Measurements from ENCODE around the gene ZNRF3.

Gene ZNRF3

DNA sequence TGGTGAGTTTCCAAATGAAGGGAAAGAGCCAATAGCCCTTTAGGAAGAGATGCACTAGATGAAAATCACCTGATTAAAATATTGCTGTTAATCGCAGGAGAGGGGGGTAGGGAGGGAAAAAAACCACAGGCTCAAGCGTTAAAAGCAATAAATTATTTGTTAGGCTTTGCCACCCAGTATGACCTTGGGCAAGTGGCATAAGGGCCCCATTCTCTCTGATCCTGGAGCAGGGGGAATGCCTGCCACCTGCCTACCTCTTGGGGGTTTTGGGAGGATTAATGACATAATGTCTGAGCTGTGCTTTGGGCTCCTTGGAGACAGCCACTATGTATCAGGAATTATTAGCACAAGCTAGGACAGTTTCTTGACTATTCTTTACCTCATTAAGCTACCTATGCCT lies 80.0 kb downstream of the ZNRF3 start:
- H3K9ac ChIP-seq (ENCODE audit: low read length), result no peak overlapping the region

DNA sequence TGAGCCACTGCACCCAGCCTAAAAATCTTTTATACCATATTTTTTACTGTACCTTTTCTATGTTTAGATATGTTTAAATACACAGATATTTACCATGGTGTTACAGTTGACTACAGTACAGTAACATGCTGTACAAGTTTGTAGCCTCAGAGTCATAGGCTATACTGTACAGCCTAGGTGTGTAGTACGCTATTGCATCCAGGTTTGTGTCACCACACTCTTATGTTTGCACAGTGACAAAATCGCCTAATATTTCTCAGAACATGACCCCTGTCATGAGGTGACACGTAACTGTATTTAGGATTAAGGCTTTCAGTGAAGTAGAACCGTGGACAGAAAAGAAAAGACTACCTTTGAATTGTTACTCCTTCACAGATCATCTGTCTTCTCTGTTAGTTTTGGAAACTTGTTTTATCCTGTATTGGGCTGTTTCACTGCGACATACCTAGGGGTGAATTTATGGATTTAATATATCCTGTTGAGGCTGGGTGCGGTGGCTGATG lies 83.8 kb downstream of the ZNRF3 start:
- Histone ChIP-seq H3K36me3 (ENCODE audit: control insufficient read depth, insufficient read depth, low read length, severe bottlenecking) (no peaks in the 10 kb centered on the region), H3K4me1 (ENCODE audit: control insufficient read depth, insufficient read depth, low read length) (no peaks in the 10 kb centered on the region), H3K27me3 (replicated peaks; ENCODE audit: control insufficient read depth, insufficient read depth, low read length) (no peaks in the 10 kb centered on the region), H3K4me3 (ENCODE audit: low read length) (no peak overlapping the region), H3K9me3 (ENCODE audit: control insufficient read depth, low read length) (no peaks in the 10 kb centered on the region), H3K9ac (ENCODE audit: low read length) (no peak overlapping the region)
- no peak for DNase-seq (ENCODE audit: low read depth)

More for the DNA sequence above, 80.0 kb downstream of the ZNRF3 start:
- no peaks in the 10 kb centered on the region for H3K36me3 ChIP-seq (ENCODE audit: control insufficient read depth, insufficient read depth, low read length, severe bottlenecking)
- H3K4me1 ChIP-seq (ENCODE audit: control insufficient read depth, insufficient read depth, low read length), result peaks cover 9% of the 10 kb centered on the region
- no peaks in the 10 kb centered on the region for H3K9me3 ChIP-seq (ENCODE audit: control insufficient read depth, low read length)
- H3K4me3 ChIP-seq (ENCODE audit: low read length), result no peak overlapping the region
- no peaks in the 10 kb centered on the region for H3K27me3 ChIP-seq (replicated peaks; ENCODE audit: control insufficient read depth, insufficient read depth, low read length)
- DNase-seq (ENCODE audit: low read depth), result no peak

DNA sequence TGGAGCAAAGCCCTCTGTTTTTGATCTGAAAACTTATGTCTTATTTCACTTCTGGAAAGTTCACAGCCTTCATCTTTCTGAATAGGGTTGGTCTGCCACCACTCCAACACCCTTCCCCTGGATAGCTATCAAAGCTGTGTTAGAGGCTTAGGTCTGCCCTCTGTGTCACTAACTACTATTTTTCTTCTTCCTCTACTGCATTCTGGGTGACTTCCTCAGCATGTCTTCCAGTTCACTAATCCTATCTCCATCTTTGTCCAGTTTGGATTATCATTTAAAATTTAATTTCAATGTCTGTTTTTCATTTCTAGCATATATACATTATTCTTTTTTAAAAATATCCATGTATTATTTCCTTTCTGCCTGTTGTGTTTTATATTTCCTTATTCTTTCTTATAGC lies 84.6 kb downstream of the ZNRF3 start:
- Histone ChIP-seq H3K4me3 (ENCODE audit: low read length) (no peak overlapping the region), H3K27me3 (replicated peaks; ENCODE audit: control insufficient read depth, insufficient read depth, low read length) (no peaks in the 10 kb centered on the region), H3K9me3 (ENCODE audit: control insufficient read depth, low read length) (no peaks in the 10 kb centered on the region), H3K36me3 (ENCODE audit: control insufficient read depth, insufficient read depth, low read length, severe bottlenecking) (no peaks in the 10 kb centered on the region), H3K9ac (ENCODE audit: low read length) (no peak overlapping the region), H3K4me1 (ENCODE audit: control insufficient read depth, insufficient read depth, low read length) (no peaks in the 10 kb centered on the region)
- no peak for DNase-seq (ENCODE audit: low read depth)

DNA sequence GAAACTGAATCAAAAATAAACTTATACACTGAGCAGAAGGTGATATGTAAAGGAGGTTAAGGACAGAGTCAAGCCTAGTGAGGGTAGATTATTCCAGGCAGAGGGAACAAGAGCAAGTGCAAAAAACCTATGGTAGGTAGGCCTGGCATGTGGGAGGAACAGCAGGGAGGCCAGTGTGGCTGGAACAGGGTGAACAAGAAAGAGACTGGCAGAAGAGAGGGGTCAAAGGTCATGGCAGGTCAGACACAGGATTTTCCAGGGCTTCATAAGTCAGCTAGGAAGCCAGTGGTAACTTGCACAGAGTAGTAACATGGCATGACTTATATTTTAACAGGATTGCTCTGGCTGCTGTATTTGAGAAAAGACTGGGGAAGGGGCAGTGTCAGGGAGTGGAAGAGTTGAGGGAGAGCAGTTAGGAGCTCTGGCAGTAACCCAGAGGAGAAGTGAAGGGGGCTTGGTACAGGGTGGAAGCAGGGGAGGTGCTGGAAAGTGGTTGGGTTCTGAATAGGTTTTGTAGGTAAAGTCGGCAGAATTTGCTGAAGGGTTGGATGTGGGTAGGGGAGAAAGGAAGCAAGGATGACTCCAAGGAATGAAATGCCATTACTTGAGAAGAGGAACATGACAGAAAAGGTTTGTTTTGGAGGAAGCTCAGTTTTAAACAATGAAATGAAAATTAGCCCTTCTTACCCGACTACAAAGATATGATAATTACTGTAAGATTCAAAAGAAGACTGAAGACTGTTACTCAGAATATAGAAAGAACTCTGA lies 86.2 kb downstream of the ZNRF3 start:
- H3K36me3 ChIP-seq (ENCODE audit: control insufficient read depth, insufficient read depth, low read length, severe bottlenecking), result no peaks in the 10 kb centered on the region
- H3K4me1 ChIP-seq (ENCODE audit: control insufficient read depth, insufficient read depth, low read length), result no peaks in the 10 kb centered on the region
- no peak overlapping the region for H3K4me3 ChIP-seq (ENCODE audit: low read length)
- H3K9ac ChIP-seq (ENCODE audit: low read length), result no peak overlapping the region
- H3K27me3 ChIP-seq (replicated peaks; ENCODE audit: control insufficient read depth, insufficient read depth, low read length), result no peaks in the 10 kb centered on the region
- H3K9me3 ChIP-seq (ENCODE audit: control insufficient read depth, low read length), result no peaks in the 10 kb centered on the region
- DNase-seq (ENCODE audit: low read depth), result no peak

DNA sequence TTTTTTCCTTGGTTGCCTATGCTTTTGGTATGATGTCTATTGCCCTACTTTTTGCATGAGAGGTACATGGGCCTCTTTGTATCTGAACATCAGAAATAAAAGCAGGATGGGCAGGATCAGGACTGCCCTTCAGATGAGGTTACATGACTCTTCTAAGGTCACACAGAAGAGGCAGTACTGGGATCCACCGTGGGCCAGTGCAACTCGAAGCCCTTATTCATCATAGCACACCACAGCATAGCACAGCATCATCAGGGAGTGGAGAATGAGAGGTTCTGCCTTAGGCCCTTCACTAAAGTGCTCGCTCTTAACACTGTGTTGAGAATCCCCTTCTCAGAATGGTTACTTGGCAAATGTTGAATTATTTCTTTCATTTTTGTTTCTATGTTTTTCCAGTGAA lies 90.0 kb downstream of the ZNRF3 start:
- Histone ChIP-seq H3K27me3 (replicated peaks; ENCODE audit: control insufficient read depth, insufficient read depth, low read length) (no peaks in the 10 kb centered on the region), H3K9me3 (ENCODE audit: control insufficient read depth, low read length) (no peaks in the 10 kb centered on the region), H3K36me3 (ENCODE audit: control insufficient read depth, insufficient read depth, low read length, severe bottlenecking) (no peaks in the 10 kb centered on the region), H3K4me3 (ENCODE audit: low read length) (no peak overlapping the region), H3K4me1 (ENCODE audit: control insufficient read depth, insufficient read depth, low read length) (peaks cover 27% of the 10 kb centered on the region), H3K9ac (ENCODE audit: low read length) (no peak overlapping the region)
- DNase-seq (ENCODE audit: low read depth), result no peak

DNA sequence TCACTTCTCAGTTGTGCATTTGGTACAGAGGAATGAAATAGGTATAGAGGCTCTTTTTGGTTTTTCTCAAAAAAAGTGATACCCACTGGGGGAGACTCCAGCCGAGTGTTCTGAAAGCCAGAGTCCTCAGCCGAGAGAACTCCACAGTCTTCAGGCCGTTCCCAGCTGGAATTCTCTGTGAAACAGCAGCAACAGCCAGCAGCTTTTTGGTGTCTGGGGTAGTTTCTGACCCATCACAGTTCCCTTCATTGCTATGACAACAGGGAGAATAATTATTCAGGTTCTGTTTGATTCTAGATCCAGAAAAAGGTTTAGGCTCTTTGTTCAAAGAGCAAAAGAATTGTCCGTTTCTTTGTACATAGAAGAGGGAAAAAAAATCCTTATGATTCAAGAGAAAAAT lies 93.7 kb downstream of the ZNRF3 start:
- no peaks in the 10 kb centered on the region for H3K36me3 ChIP-seq (ENCODE audit: control insufficient read depth, insufficient read depth, low read length, severe bottlenecking)
- no peaks in the 10 kb centered on the region for H3K9me3 ChIP-seq (ENCODE audit: control insufficient read depth, low read length)
- H3K27me3 ChIP-seq (replicated peaks; ENCODE audit: control insufficient read depth, insufficient read depth, low read length), result no peaks in the 10 kb centered on the region
- H3K4me3 ChIP-seq (ENCODE audit: low read length), result peak overlapping the region; percentile 73
- no peak for DNase-seq (ENCODE audit: low read depth)
- H3K4me1 ChIP-seq (ENCODE audit: control insufficient read depth, insufficient read depth, low read length), result peaks cover 56% of the 10 kb centered on the region
- H3K9ac ChIP-seq (ENCODE audit: low read length), result peak overlapping the region; percentile 74

DNA sequence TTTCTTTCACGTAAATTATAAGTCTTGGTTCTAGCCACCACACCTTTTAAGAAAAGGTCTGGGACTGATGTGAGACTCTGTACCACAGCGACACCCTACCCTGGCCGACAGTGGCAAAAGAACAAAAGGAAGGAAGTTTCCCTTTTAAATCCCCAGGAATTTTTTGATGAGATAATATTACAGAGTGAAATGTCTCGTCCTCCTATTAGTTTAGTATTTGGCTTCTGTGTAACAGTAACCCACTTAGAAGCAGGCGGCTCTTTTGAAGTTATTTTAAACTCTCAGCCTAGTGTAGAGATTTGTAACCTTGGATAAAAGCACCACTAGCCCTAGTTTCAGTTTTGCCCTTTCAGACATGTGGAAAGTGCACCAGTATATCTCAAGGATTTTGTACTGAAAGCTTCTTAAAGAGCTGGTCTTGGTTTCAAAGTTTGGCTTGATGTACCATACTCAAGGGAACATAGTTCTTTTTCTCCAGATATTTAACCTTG lies 94.2 kb downstream of the ZNRF3 start:
- no peaks in the 10 kb centered on the region for H3K36me3 ChIP-seq (ENCODE audit: control insufficient read depth, insufficient read depth, low read length, severe bottlenecking)
- peaks cover 56% of the 10 kb centered on the region for H3K4me1 ChIP-seq (ENCODE audit: control insufficient read depth, insufficient read depth, low read length)
- H3K9me3 ChIP-seq (ENCODE audit: control insufficient read depth, low read length), result no peaks in the 10 kb centered on the region
- peak overlapping the region; percentile 73 for H3K4me3 ChIP-seq (ENCODE audit: low read length)
- H3K27me3 ChIP-seq (replicated peaks; ENCODE audit: control insufficient read depth, insufficient read depth, low read length), result no peaks in the 10 kb centered on the region
- peak; percentile 10 for DNase-seq (ENCODE audit: low read depth)
- H3K9ac ChIP-seq (ENCODE audit: low read length), result peak overlapping the region; percentile 74

DNA sequence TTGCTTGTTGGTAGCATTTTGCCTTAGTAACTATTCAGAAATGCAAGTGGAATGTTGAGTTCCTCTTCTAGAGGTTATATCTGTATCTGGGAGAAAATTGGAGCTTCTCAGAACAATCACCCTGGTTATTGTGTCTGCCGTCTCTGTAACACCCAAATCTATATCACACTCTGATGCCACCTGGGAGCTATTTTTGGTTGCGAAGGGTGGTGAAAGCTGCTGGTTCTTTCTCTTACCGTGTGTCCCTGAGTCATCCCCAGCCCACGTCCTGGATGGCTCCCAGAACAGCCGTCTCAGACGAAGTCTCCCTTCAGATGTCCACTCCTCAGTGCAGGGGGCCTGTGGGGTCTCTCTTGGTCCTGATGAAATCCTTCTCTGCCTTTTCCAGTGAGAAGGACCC lies 94.8 kb downstream of the ZNRF3 start:
- H3K4me3 ChIP-seq (ENCODE audit: low read length), result peak overlapping the region; percentile 73
- H3K36me3 ChIP-seq (ENCODE audit: control insufficient read depth, insufficient read depth, low read length, severe bottlenecking), result no peaks in the 10 kb centered on the region
- no peaks in the 10 kb centered on the region for H3K27me3 ChIP-seq (replicated peaks; ENCODE audit: control insufficient read depth, insufficient read depth, low read length)
- H3K9ac ChIP-seq (ENCODE audit: low read length), result peak overlapping the region; percentile 74
- no peaks in the 10 kb centered on the region for H3K9me3 ChIP-seq (ENCODE audit: control insufficient read depth, low read length)
- DNase-seq (ENCODE audit: low read depth), result peak; percentile 31
- H3K4me1 ChIP-seq (ENCODE audit: control insufficient read depth, insufficient read depth, low read length), result peaks cover 58% of the 10 kb centered on the region

DNA sequence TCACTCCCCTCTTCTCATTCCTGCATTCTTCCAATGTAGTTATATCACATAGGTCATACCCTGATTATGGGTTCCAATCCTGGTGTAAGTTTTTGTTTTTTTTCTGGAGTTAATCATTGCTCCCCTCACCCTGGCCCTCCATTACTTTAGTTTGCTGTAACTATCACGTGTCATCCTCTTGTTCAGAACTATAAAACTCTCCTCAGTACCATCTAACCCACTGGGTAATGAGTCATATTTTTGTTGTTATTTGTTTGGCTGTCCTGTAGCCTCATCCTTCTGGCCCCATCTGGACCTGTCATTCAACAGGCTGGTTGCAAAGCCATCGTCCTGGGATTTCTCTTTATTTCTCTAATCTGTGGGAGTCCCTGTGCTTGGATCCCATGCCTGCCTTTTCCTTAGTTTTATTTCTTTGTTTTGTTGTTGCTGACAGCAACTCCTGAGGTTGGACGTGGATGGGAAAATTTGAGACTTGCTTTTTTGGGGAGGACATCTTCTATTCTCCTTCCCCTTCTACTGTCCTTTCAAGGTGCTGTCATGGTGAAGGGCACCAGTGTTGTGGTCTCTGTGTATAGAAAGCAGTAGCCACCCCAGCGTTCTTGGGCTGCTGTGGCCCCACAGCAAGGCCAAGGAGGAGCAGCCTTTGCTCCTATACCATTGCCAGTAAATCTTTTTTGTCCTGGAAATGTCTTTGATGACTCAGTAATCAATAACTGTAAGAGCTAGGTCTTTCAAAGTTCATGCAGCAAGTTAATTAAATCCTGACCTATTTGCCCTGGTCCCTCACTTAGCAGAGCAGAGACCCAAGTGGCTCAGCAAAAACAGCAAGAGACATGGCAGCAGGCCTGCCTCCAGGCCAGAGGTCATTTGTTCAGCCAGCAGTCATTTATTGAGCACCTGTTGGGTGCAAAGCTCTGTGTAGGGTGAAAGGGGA lies 95.8 kb downstream of the ZNRF3 start:
- H3K27me3 ChIP-seq (replicated peaks; ENCODE audit: control insufficient read depth, insufficient read depth, low read length), result no peaks in the 10 kb centered on the region
- H3K4me3 ChIP-seq (ENCODE audit: low read length), result no peak overlapping the region
- no peaks in the 10 kb centered on the region for H3K36me3 ChIP-seq (ENCODE audit: control insufficient read depth, insufficient read depth, low read length, severe bottlenecking)
- DNase-seq (ENCODE audit: low read depth), result no peak
- H3K4me1 ChIP-seq (ENCODE audit: control insufficient read depth, insufficient read depth, low read length), result peaks cover 68% of the 10 kb centered on the region
- H3K9me3 ChIP-seq (ENCODE audit: control insufficient read depth, low read length), result no peaks in the 10 kb centered on the region
- no peak overlapping the region for H3K9ac ChIP-seq (ENCODE audit: low read length)

DNA sequence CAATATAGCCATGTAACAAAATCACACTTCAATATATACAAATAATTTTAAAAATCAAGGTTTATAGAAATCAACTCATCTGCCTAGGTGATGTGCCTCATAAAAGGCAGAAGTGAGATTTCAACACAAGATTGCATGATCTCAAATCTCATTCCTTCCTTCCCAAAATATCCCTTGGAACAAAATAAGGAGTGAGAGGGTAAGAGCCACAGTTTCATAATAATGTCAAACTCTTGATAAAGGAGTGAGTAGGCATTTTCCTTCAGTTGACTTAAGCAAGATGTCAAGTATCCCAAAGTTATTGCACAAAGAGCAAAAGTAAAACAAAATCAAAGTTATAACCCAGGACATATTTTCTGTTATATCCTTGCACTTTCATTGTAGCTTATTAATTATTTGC lies 97.0 kb downstream of the ZNRF3 start:
- DNase-seq (ENCODE audit: low read depth), result peak; percentile 39
- H3K9ac ChIP-seq (ENCODE audit: low read length), result no peak overlapping the region
- no peaks in the 10 kb centered on the region for H3K9me3 ChIP-seq (ENCODE audit: control insufficient read depth, low read length)
- peaks cover 80% of the 10 kb centered on the region for H3K4me1 ChIP-seq (ENCODE audit: control insufficient read depth, insufficient read depth, low read length)
- H3K4me3 ChIP-seq (ENCODE audit: low read length), result peak overlapping the region; percentile 41
- no peaks in the 10 kb centered on the region for H3K27me3 ChIP-seq (replicated peaks; ENCODE audit: control insufficient read depth, insufficient read depth, low read length)
- H3K36me3 ChIP-seq (ENCODE audit: control insufficient read depth, insufficient read depth, low read length, severe bottlenecking), result no peaks in the 10 kb centered on the region

DNA sequence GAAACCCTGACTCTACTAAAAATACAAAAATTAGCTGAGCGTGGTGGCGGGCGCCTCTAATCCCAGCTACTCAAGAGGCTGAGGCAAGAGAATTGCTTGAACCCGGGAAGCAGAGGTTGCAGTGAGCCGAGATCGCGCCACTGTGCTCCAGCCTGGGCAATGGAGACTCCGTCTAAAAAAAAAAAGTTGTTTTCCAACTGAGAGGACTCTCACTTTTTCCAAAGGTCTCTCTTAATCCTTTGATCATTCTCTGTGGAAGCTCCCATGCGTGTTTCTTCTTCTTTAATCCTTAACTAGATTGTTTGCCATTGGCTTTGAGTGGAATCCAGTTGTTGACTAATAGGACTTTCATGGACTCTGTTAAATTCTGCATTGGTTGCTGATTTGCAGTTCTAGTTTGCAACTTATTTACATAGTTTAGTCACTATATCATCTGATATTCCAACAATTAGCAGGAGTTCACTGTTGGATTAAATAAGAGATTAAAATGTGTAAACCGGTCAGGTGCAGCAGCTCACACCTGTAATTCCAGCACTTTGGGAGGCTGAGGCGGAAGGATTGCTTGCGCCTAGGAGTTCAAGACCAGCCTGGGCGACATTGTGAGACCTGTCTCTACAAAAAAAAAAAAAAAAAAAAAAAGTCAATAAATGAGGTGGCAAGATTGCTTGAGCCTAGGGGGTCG lies 98.6 kb downstream of the ZNRF3 start:
- Histone ChIP-seq H3K27me3 (replicated peaks; ENCODE audit: control insufficient read depth, insufficient read depth, low read length) (no peaks in the 10 kb centered on the region), H3K9me3 (ENCODE audit: control insufficient read depth, low read length) (no peaks in the 10 kb centered on the region), H3K4me3 (ENCODE audit: low read length) (no peak overlapping the region), H3K9ac (ENCODE audit: low read length) (no peak overlapping the region), H3K36me3 (ENCODE audit: control insufficient read depth, insufficient read depth, low read length, severe bottlenecking) (no peaks in the 10 kb centered on the region), H3K4me1 (ENCODE audit: control insufficient read depth, insufficient read depth, low read length) (peaks cover 77% of the 10 kb centered on the region)
- no peak for DNase-seq (ENCODE audit: low read depth)

All from adipocyte (in vitro differentiated cells).